Stimulated activated CD8-positive, alpha-beta memory T cell treated with anti-CD3 and anti-CD28 coated beads, Interleukin-7, amount 100 ng/mL, for 24 hours (primary cell): ENCODE results near the gene CDH4.

Source experiments
- DNase-seq: peaks from one replicate; pipeline ENCODE4 v3.0.0-alpha.2; 2020; ENCODE audit warnings: low read depth

Gene CDH4

DNA sequence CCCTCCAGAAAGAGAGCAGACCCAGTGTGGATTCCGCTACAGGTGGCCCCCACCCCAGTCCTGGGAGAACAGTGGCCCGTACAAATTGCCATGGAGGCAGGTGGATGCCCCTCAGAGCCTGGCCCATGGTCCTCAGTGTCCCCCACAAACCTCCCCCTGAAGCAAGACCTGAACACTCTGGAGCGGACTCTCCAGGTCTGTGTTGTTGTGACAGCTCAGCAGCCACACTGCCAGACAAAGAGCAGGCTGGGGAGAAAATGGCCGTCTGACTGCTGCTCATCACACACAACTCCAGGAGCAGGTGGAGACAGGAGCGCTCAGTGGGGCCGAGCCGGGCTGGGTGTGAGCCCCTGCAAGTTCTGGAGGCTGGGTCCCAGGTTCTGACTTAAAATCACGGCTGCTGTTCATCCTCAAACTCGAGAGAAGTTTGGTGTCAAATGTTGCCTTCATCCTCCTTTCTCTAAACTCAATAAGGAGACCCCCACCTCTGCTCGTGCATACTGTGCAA lies 241.8 kb downstream of the CDH4 start:
- no peak for DNase-seq

DNA sequence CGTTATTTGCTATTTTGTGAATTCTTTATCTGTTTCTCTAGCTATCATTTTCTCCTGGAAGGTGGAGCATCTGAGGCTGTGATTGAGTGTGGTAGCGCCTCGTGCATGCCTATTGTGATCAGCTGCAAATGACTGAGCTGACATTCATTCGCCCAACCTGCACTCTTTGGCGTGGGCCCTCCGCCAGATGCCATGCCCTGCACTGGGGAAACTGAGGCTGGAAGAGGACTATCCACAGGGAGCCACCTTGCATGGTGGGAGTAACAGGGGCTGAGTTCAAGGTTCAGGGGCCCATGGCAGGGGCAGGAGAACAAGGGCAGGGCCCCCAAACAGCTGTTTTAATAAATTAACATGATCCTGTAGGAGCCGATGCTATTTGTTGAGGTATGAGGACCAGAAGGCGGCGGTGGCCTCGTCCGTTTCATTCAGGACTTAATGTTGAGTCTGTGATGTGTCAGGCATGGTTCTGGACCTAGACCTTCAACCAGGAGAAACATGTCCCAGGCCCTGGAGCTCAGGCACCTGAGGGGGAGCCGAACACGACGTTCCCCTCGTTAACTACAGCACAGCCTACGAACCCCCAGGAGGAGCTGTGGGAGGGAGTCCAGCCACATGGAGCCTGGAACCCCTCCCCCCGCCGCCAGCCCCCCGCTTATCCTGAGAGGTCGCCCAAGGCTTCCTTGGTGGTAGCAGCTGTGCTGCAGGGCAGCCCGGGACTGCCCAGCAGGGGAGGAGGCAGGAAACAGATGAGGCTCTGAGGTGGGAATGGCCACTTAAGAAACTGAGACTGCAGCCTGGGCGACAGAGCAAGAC lies 242.9 kb downstream of the CDH4 start:
- no peak for DNase-seq

DNA sequence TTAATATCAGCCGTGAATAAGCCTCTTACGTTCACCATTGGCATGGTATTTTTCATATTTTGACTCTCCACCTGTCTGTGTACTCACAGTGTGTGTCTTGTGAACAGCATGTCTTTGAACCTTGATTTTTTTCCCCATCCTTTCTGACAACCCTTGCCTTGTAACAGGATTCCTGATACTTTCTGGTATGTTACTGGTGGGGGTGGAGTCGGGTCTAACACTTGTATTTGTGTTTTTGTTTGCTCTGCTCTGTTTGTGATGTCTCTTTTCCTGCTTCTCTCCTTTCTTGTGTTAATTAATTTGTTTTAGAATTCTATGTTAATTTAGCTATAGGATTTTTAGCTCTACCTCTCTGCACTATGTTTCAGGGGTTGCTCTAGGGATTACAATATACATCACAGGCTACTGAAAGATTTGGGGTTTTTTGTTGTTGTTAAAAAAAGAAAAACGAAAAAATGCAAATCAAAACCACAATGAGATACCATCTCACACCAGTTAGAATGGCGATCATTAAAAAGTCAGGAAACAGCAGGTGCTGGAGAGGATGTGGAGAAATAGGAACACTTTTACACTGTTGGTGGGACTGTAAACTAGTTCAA lies 245.1 kb downstream of the CDH4 start:
- no peak for DNase-seq

DNA sequence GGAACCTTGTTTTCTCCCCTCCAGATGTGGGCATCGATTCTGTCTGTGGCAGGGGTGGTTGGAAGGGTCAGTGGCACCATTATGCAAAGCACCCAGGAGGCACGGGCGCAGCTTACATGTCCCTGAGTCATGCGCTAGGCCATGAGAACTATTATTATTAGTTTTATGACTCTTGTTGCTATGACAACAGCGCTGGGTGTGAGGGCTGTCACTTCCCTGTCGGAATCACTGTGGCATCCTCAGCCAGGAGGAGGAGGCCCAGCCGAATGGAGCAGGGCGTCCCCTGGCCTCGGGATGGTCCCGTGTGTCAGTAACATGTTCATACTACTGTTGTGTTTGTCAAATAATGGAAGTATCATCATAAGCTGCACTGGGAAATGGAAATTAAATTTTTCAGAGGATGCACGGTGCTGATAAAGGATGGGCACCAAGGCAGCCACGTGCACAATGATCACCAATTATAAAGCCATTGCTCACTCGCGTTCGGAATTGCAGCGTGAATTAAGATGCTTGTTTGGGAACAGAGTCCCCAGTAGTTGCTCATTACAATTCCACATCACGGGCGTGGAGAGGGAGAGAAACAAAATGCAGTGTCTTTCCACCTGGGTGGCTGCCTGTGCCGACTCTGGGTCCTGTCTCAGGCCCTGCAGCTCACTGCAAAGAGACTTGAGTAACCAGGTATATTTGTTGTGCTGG lies 247.9 kb downstream of the CDH4 start:
- DNase-seq: no peak

DNA sequence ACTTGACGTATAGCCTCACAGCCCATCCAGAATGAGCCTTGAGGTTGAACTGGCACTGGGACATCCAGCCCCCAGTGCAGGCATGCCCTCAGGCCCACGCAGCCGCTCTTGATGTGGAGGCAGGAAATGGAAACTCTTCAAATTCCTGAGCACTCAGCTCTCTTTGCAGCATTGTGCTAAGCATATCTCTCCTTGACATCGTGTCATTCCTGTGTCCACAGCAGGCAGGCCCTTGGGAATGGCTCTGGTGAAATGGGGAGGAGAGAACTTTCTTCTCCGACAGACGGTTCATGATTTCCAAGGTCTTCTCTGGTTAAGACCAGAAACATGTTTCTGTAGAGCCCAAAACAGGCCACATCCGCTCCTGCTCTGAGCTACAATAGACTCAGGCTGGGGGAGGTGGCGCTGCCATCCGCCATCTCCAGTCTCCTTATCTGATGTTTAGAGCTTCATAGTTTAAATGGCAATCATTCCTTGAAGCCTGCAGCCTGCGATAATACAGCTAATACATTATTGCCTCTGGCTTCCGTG lies 248.8 kb downstream of the CDH4 start:
- DNase-seq: no peak

- DNase-seq: no peak
Measured at GRCh38 chr20:61502433-61502832, 250.4 kb downstream of the CDH4 start.

GRCh38 chr20:61503106-61503505 lies 251.0 kb downstream of the CDH4 start:
- no peak for DNase-seq

DNA sequence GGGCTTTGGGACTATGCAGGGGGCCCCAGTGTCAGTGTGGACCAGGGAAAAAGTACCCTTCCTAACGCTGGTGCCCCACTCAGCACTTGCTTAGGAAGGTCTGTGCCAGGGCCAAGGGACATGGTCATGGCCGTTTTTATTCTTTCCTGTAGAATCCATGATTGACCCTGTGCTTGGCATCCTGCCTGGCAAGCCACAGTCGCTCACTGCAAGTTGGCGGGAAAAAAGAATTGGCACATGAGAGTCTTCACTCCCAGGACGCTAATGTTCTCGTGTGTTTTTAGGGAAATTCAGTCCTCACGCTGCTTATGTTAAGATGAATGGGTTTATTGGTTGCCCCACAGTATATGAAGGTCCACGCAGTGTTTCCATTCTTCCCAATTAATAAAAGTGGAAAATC lies 253.4 kb downstream of the CDH4 start:
- DNase-seq: no peak

DNA sequence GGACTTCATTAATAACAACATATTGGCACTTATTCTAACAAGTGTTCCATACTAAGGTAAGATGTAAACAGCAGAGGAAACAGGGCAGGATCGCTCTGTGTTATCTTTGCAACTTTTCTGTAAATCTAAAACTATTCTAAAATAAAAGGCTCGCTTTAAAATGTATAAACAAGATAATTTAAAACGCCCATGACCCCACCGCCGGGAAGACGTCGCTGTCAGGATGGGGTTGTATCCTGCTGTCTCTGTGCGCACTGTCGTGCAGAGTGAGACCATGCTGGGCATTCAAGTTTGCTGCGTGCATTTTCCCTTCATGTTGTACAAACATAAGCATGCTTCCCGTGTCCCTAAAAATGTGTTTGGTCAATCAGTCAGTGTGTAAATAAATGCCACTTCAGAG lies 255.7 kb downstream of the CDH4 start:
- DNase-seq: no peak

DNA sequence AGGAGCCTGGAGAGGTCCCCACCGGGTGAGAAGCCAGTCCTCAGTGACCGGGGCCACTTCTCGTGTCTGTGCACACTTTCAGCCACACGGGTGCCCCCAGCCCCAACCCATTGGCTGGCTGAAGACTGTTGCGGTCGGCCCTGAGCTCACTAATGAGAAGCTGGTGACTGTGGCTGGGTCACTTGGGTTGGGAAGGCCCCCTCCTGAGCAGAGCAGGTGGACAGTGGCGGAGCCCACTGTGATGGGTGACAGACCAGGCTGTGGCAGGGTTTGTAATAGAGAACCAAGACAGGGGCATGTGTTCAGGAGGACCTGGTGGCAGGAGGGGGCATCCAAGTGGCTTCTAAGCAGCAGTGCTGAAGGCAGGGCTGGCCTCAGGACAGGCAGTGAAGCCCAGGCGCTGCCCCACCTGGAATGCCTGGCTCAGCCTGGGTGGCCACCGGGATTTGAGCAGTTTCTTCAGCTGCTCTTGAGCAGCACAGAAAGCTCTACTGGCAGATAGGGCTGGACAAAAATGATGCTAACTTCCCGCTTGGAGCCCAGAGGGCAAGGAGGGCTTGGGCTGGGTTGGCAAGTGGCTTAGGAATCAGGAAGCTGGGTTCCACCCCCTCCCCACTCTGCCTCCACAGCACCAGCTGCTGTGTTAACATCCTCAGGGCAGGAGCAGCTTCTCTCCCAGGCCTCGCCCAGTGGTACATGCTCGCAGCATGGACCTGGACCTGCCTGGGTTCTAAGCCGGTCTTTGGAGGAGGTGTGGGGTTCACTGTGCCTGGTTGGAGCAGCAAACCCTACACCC lies 256.4 kb downstream of the CDH4 start:
- no peak for DNase-seq

- DNase-seq: no peak
Measured at GRCh38 chr20:61510778-61511330, 258.8 kb downstream of the CDH4 start.

DNA sequence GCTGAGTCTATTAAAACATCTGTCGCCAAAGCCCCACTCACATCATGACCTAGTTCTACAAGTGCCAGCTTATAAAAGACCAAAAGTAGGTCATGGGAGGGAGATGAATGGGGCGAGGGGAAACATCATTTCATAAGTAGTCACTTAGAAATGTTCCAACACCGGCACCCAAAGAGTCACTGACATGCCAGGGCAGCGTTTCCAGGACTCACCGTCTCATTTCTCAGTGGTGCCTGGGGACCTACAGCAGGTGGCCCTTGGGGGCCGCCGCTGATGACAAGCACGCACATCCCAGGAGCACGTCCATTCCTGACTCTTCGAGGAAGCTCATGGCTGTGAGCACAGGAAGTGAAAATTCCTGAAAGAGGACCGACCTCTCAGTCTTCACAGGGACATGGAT lies 260.4 kb downstream of the CDH4 start:
- no peak for DNase-seq

DNA sequence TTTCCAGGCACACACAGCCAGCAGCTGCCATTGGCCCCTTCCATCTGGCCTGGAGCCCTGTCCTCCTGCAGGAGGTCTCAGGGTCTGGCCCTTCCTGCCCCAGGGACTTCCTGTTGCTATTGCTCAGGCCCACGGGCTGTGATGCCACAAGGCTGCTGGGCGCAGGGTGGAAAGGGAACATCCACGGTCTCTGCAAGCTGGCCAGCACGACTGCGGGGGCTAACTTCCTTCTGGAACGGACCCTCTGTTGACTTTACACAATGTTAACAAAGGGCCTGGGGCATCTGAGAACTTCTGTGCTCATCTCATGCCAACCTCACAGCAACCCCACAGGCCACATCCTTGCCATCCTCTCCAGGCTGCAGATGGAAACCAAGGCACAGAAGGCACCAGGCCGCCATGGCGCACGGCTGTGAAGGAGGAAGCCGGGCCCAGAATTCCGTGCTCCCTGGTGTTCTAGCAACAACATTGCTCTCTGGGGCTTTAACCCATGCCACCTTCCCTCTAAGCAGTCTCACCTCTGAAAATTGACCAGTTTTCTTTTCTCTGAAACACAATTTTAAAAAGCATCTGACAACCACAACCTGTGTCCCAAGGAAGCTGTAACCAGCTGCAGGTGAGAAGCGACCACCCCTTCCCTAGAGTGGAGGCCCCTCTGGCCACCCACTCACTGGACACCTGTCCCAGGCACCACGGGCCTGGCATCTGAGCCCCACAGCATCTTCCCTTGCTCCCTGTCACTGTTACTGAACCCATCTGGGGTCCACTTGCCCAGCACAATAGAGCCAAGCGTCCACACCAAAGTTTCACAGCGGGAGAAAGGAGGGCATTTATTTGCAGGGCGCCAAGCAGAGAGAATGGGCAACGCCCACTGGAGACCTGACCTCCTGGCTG lies 261.3 kb downstream of the CDH4 start:
- no peak for DNase-seq

DNA sequence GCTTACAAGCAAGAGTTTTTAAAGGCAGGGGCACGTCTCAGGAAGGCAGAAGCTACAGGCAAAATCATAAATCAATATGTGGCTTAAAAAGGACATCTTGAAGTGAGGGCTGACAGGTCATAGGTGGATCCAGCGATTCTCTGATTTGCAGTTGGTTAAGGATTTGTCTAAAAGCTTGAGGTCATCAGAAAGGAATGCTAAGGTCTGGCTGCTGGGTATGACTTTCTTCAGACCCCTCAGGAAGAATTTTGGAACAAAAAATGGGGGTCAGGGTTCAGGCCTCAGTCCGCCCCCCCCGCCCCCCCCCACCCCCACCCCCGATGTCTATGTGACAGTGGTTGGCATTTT lies 261.9 kb downstream of the CDH4 start:
- DNase-seq: no peak

DNA sequence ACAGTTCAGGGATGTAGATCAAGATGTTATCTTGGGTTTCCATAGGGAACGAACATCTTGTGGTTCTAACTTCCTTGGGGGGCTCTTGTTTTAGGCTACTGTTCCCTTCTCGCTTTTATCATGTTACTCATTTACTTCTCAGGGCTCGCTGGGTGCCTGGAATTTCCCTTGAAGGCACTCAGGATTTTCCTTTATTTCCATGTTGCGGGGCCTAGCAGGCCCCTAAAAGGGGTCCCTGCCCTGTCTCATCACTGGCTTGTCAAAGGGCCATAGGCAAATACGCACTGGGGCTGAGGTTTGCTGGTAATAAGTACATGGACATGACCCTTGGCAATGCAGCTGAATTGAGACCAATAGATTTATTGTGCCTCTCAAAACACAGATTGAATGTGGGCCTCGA lies 262.3 kb downstream of the CDH4 start:
- no peak for DNase-seq

GRCh38 chr20:61514805-61515505 lies 262.9 kb downstream of the CDH4 start:
- no peak for DNase-seq

GRCh38 chr20:61515922-61516321 lies 263.9 kb downstream of the CDH4 start:
- no peak for DNase-seq

DNA sequence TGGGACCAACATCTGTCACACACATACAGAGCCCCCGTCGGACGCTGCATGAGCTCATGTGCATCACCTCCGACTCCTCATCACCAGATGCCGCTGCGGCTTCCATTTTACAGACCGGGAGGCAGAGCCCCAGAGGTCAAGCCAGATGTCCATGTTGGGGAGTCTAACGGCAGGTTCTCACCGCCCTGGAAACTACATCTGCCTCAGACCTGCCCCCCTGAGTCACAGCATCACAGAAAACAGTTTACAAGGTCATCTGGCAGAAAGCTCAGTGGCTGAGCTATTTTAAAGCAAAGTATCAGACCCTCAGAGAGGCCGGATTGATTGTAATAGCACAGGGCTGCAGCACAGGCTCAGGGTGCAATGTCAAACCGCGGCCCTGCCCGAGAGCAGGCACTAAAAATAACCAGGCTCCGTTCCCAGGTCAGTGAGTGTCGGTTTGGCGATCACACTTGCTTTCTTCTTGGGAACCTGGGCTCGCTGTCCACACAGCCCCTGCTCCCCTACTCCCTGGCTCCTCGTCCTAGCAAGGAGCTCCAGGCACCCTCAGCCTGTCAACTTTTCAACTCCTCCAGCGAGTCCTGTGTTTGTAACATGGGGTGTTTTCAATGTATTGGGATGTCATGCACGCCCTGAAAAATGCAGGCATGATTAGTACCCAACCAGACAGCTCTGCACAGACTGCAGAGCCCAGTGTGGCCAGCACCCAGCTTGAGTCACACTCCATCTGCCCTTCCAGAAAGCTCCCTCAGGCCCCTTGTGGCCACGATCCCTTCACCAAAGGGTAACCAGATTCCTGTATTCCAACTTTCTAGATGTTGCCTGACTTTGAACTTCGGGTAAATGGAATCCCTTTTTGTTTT lies 264.5 kb downstream of the CDH4 start:
- DNase-seq: no peak

- DNase-seq: no peak
Measured at GRCh38 chr20:61517419-61517818, 265.4 kb downstream of the CDH4 start.
